Measurements from ENCODE around the gene PTCD3. TPM values are rescaled to one million over a fixed set of nuclear protein-coding genes. Genes with fewer than 3 reads are reported as not detected.

Gene PTCD3
- total RNA-seq = 10 to 100 TPM; 34.3 to 85.6 TPM

DNA sequence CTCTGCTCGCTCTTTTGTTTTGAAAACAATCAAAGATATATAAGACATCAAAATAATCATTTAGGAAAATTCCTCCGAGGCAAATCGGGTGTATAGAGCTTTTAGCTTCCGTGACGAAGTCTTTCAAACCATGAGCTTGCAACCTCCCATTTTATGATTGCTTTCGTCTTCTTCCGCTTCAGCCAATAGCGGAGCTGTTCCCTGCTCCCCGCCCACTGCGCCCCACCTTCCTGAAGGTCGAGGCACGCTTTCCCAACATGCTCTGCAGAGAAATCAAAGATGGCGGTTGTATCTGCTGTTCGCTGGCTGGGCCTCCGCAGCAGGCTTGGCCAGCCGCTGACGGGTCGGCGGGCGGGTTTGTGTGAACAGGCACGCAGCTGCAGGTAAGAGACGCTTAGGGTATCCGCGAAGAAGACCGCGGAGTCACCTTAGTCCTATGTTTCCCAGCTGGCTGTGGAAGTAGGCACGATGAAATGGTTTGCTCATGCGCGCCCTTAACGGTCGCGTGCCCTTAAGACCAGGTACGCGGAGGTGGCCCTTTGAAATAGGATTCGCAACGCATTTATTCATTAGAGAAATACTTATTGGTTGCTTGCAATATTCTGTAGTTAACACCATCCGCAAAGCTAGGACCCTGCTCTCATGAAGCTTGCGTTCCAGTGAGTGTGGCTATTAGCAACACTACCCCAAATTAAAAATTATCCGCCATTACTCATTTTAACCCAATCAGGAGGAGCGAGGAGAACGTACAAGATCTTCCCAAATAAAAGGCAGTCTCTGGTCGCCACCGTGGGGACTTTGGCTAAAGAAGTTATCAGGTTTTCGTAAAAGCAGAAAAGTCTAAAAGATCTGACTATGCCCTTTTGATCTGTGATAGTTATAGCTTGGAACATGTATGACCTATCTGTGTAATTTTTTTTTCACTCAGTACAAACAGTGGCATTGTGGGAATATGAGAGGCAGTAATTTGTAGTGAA, at the start of gene PTCD3:
PTCD3 (plus strand) TSS at position 267 of the 977 bp plus-strand sequence; CDS start at position 280, 13 bp downstream.
- peaks cover 39% of the 10 kb centered on the region for H3K4me1 ChIP-seq
- ATAC-seq (peak; percentile 96), DNase-seq (peak; percentile 93 to 96 (median 96))
- no peaks in the 10 kb centered on the region for H3K27me3 ChIP-seq
- peak within 1 kb of the TSS; percentile 69 to 87 for H3K4me3 ChIP-seq
- TF ChIP-seq CTCF (IDR thresholded peaks at IDR 0.05) (peak in 1 of 7 experiments; percentile 7), POLR2A (IDR thresholded peaks at IDR 0.05) (peak; percentile 32 to 87 (median 79))
- H3K27ac ChIP-seq = peak within 1 kb of the TSS; percentile 70 to 89 (median 78)
- peaks cover 0 to 10% of the 10 kb centered on the region in 2 donors for H3K36me3 ChIP-seq (replicated peaks in 1 of 2; ENCODE audit: insufficient read depth in 1 of 2, low read depth in 2 of 2)
- H3K9me3 ChIP-seq = no peaks in the 10 kb centered on the region
- WGBS, 2 donors = 0 to 1% methylated on average over 33 to 44 of the region's 44 CpGs
- intact Hi-C loops (cut with DNase I) = no loop called here

DNA sequence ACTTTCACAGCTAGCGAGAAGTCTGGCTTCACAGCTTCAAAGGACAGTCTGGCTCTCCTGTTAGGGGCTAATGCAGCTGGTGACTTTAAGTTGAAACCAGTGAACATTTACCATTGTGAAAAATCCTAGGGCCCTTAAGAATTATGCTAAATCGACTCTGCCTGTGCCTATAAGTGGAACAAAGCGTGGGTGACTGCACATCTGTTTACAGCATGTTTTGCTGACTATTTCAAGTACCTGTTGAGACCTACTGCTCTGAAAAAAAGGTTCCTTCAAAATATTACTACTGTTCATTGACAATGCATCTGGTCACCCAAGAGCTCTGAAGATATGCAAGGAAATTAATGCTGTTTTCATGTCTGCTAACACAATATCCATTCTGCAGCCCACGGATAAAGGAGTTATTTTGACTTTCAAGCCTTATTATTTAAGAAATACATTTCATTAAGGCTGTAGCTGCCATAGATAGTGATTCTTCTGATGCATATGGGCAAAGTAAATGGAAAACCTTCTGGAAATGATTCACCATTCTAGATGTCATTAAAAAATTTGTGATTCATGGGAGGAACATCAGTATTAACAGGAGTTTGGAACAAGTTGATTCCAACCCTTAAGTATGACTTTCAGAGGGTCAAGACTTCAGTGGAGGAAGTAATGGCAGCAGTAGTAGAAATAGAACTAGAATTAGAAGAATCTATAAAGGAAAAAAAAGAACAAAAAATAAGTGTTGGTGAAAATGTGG, 49.3 kb upstream of the PTCD3 start:
- Histone ChIP-seq H3K27ac (no peak overlapping the region), H3K9me3 (no peaks in the 10 kb centered on the region), H3K27me3 (no peaks in the 10 kb centered on the region), H3K4me1 (peaks cover 44% of the 10 kb centered on the region), H3K36me3 (replicated peaks in 1 of 2; ENCODE audit: insufficient read depth in 1 of 2, low read depth in 2 of 2) (no peaks in the 10 kb centered on the region), H3K4me3 (no peak overlapping the region)
- DNase-seq (peak in 1 of 4 donors; percentile 39), ATAC-seq (no peak)
- intact Hi-C loops (cut with DNase I) = no loop called here
- WGBS, 2 donors = 73 to 74% methylated on average over 4 of the region's 4 CpGs
- TF ChIP-seq POLR2A (IDR thresholded peaks at IDR 0.05) (no peak), CTCF (IDR thresholded peaks at IDR 0.05) (no peak)

GRCh38 chr2:86062043-86062442, 44.0 kb upstream of the PTCD3 start:
- intact Hi-C loops (cut with DNase I) = no loop called here
- WGBS, 2 donors = 21 to 29% methylated on average over 2 of the region's 2 CpGs
- no peaks in the 10 kb centered on the region for H3K9me3 ChIP-seq
- no peak for DNase-seq
- H3K4me3 ChIP-seq = no peak overlapping the region
- H3K36me3 ChIP-seq (replicated peaks in 1 of 2; ENCODE audit: insufficient read depth in 1 of 2, low read depth in 2 of 2) = peaks cover 0 to 16% of the 10 kb centered on the region in 2 donors
- ATAC-seq = peak; percentile 91
- no peaks in the 10 kb centered on the region for H3K27me3 ChIP-seq
- peak overlapping the region; percentile 8 to 76 (median 58) for H3K27ac ChIP-seq
- TF ChIP-seq POLR2A (IDR thresholded peaks at IDR 0.05) = no peak
- no peak for TF ChIP-seq CTCF (IDR thresholded peaks at IDR 0.05)
- H3K4me1 ChIP-seq = peaks cover 22% of the 10 kb centered on the region

- TF ChIP-seq CTCF (IDR thresholded peaks at IDR 0.05) (no peak), POLR2A (IDR thresholded peaks at IDR 0.05) (no peak)
- intact Hi-C loops (cut with DNase I) = no loop called here
- Histone ChIP-seq H3K27me3 (no peaks in the 10 kb centered on the region), H3K27ac (no peak overlapping the region), H3K4me3 (no peak overlapping the region), H3K4me1 (peaks cover 22% of the 10 kb centered on the region), H3K9me3 (no peaks in the 10 kb centered on the region), H3K36me3 (replicated peaks in 1 of 2; ENCODE audit: insufficient read depth in 1 of 2, low read depth in 2 of 2) (peaks cover 0 to 19% of the 10 kb centered on the region in 2 donors)
- 96 to 97% methylated on average over 2 of the region's 2 CpGs for WGBS, 2 donors
- ATAC-seq = no peak
- DNase-seq = no peak
Observed at GRCh38 chr2:86064006-86064405, 42.0 kb upstream of the PTCD3 start.
